Mesothelial cell of epicardium (in vitro differentiated cells): Measurements from ENCODE around the gene CCR5. TPM values are rescaled to one million over a fixed set of nuclear protein-coding genes. Genes with fewer than 3 reads are reported as not detected.

ENCODE experiments used
- DNase-seq, 2 experiments: peaks; one replicate each; pipeline ENCODE4 v3.0.0; 2021; ENCODE audit warnings: low spot score in 2 of 2; ENCODE audit not compliant: unreplicated experiment in 2 of 2
- H3K27ac Mint-ChIP-seq: 2 replicates; pipeline ENCODE4 v1.8.0; 2021; ENCODE audit warnings: mixed read lengths
- H3K27me3 Mint-ChIP-seq: 2 replicates; pipeline ENCODE4 v1.8.0; 2021; ENCODE audit warnings: low read depth, mixed read lengths
- H3K36me3 Mint-ChIP-seq: 2 replicates; pipeline ENCODE4 v1.8.0; 2021; ENCODE audit warnings: mixed read lengths
- H3K4me1 Mint-ChIP-seq: 2 replicates; pipeline ENCODE4 v1.8.0; 2021; ENCODE audit warnings: mixed read lengths
- H3K4me3 Mint-ChIP-seq: 2 replicates; pipeline ENCODE4 v1.8.0; 2021; ENCODE audit warnings: mild to moderate bottlenecking, moderate library complexity, mixed read lengths
- H3K9me3 Mint-ChIP-seq: 2 replicates; pipeline ENCODE4 v1.8.0; 2021; ENCODE audit warnings: mixed read lengths
- CTCF ChIP-seq: fragments of 200-600 bp; sonication (generic); IDR thresholded peaks from one replicate; pipeline ENCODE4 v1.5.0; 2021; ENCODE audit warnings: antibody characterized with exemption; ENCODE audit not compliant: unreplicated experiment
- total RNA-seq: library from RNA; stranded (reverse); gene quantifications from 3 replicates; pipeline ENCODE4 v1.2.1, GENCODE V29; 2021

The CCR5 gene
- total RNA-seq, 1 donor from 2014 or later: not detected

- no peak for TF ChIP-seq CTCF
- no peak overlapping the region for H3K27ac Mint-ChIP-seq
- DNase-seq: no peak
Measured at GRCh38 chr3:46334741-46335478, 35.8 kb upstream of the CCR5 start.

GRCh38 chr3:46335541-46335940, 35.2 kb upstream of the CCR5 start:
- no peak for TF ChIP-seq CTCF
- no peak overlapping the region for H3K27ac Mint-ChIP-seq
- DNase-seq: no peak
- H3K4me1 Mint-ChIP-seq: no peaks in the 10 kb centered on the region
- H3K36me3 Mint-ChIP-seq: no peaks in the 10 kb centered on the region
- H3K9me3 Mint-ChIP-seq: peaks cover 31% of the 10 kb centered on the region
- H3K27me3 Mint-ChIP-seq: peaks cover 19% of the 10 kb centered on the region
- no peak overlapping the region for H3K4me3 Mint-ChIP-seq

More at GRCh38 chr3:46334741-46335478, 35.8 kb upstream of the CCR5 start:
- Mint-ChIP-seq H3K36me3 (no peaks in the 10 kb centered on the region), H3K4me1 (no peaks in the 10 kb centered on the region), H3K27me3 (peaks cover 19% of the 10 kb centered on the region), H3K9me3 (peaks cover 26% of the 10 kb centered on the region), H3K4me3 (no peak overlapping the region)

- Mint-ChIP-seq H3K27ac (no peak overlapping the region), H3K27me3 (peaks cover 2% of the 10 kb centered on the region), H3K9me3 (peaks cover 31% of the 10 kb centered on the region), H3K4me3 (no peak overlapping the region), H3K4me1 (no peaks in the 10 kb centered on the region), H3K36me3 (no peaks in the 10 kb centered on the region)
- TF ChIP-seq CTCF: no peak
- DNase-seq: no peak
Measured at GRCh38 chr3:46337911-46338310, 32.8 kb upstream of the CCR5 start.

- DNase-seq: no peak
- Mint-ChIP-seq H3K4me1 (no peaks in the 10 kb centered on the region), H3K9me3 (peaks cover 27% of the 10 kb centered on the region), H3K27me3 (peaks cover 2% of the 10 kb centered on the region), H3K4me3 (no peak overlapping the region), H3K27ac (no peak overlapping the region), H3K36me3 (no peaks in the 10 kb centered on the region)
- no peak for TF ChIP-seq CTCF
Measured at GRCh38 chr3:46338840-46339239, 31.9 kb upstream of the CCR5 start.

GRCh38 chr3:46344476-46344875, 26.3 kb upstream of the CCR5 start:
- H3K4me1 Mint-ChIP-seq: no peaks in the 10 kb centered on the region
- DNase-seq: no peak
- no peak overlapping the region for H3K4me3 Mint-ChIP-seq
- no peak overlapping the region for H3K27ac Mint-ChIP-seq
- H3K36me3 Mint-ChIP-seq: no peaks in the 10 kb centered on the region
- H3K9me3 Mint-ChIP-seq: peaks cover 25% of the 10 kb centered on the region
- TF ChIP-seq CTCF: no peak
- peaks cover 4% of the 10 kb centered on the region for H3K27me3 Mint-ChIP-seq
